ENCODE data around the gene PRSS12. TPM values are rescaled to one million over a fixed set of nuclear protein-coding genes. Genes with fewer than 3 reads are reported as not detected.

The PRSS12 gene
- total RNA-seq, 1 experiment from 2014 or later: 13.8 TPM

- no TSS peak for BruUV-seq (replicated peaks)
- Histone ChIP-seq H3K9me3 (ENCODE audit: control insufficient read depth in 1 of 2, insufficient read depth in 1 of 2, low read depth in 1 of 2, low read length in 2 of 2) (no peaks in the 10 kb centered on the region), H2AFZ (ENCODE audit: low read depth, low read length, poor library complexity, severe bottlenecking) (no peak overlapping the region), H3K36me3 (ENCODE audit: control insufficient read depth in 1 of 2, insufficient read depth in 2 of 2, low read length in 2 of 2) (no peaks in the 10 kb centered on the region), H3K9ac (ENCODE audit: low read length) (no peak overlapping the region), H3K4me3 (replicated peaks in 1 of 2; ENCODE audit: low read depth in 1 of 2, low read length in 2 of 2) (no peak overlapping the region), H3K27ac (ENCODE audit: low read depth, low read length) (no peak overlapping the region), H3K79me2 (ENCODE audit: insufficient read depth, low read length) (no peaks in the 10 kb centered on the region), H3K4me1 (ENCODE audit: control insufficient read depth in 1 of 2, insufficient read depth in 2 of 2, low read length in 2 of 2) (no peaks in the 10 kb centered on the region), H4K20me1 (ENCODE audit: insufficient read depth) (no peaks in the 10 kb centered on the region), H3K9me2 (ENCODE audit: insufficient read depth) (no peaks in the 10 kb centered on the region), H3K4me2 (ENCODE audit: low read length) (no peak overlapping the region), H3K27me3 (ENCODE audit: insufficient read depth, low read length) (no peaks in the 10 kb centered on the region)
- CTCF ChIA-PET: no interaction called here
- no peak for DNase-seq (ENCODE audit: low read depth, low spot score)
- ATAC-seq: no peak
- intact Hi-C loops (cut with micrococcal nuclease): no loop called here
- no peak for TF ChIP-seq CBX3 (IDR thresholded peaks at IDR 0.05; ENCODE audit: low read depth)
- TF ChIP-seq JUND (IDR thresholded peaks at IDR 0.05): no peak
- no peak for TF ChIP-seq YY1 (IDR thresholded peaks at IDR 0.05; ENCODE audit: extremely low read depth, insufficient replicate concordance, low read depth, low read length)
- TF ChIP-seq EZH2 (IDR thresholded peaks at IDR 0.05): no peak
- TF ChIP-seq, protein P1, sequence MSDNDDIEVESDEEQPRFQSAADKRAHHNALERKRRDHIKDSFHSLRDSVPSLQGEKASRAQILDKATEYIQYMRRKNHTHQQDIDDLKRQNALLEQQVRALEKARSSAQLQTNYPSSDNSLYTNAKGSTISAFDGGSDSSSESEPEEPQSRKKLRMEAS (IDR thresholded peaks at IDR 0.05): no peak
- no peak for TF ChIP-seq ATF3 (IDR thresholded peaks at IDR 0.05)
- TF ChIP-seq ZFX (IDR thresholded peaks at IDR 0.05): no peak
- TF ChIP-seq POLR2A (IDR thresholded peaks at IDR 0.05; ENCODE audit: borderline replicate concordance, extremely low read depth, insufficient read depth, insufficient read length): no peak
- no peak for TF ChIP-seq SP1 (IDR thresholded peaks at IDR 0.05; ENCODE audit: low read depth)
- TF ChIP-seq RAD21 (IDR thresholded peaks at IDR 0.05; ENCODE audit: low read depth): no peak
- no peak for TF ChIP-seq TCF7L2 (IDR thresholded peaks at IDR 0.05; ENCODE audit: borderline replicate concordance, extremely low read depth, insufficient read depth, insufficient read length)
- no peak for TF ChIP-seq ZBTB33 (IDR thresholded peaks at IDR 0.05; ENCODE audit: extremely low read depth, insufficient replicate concordance, low read length)
- no peak for TF ChIP-seq ZNF274 (IDR thresholded peaks at IDR 0.05; ENCODE audit: low read depth, low read length)
- RAD21 ChIA-PET (ENCODE audit: low non-redundant PET in 1 of 2, low total read pairs in 2 of 2, uncharacterized antibody in 2 of 2, unreplicated experiment in 2 of 2): no interaction called here
- POLR2A ChIA-PET: no interaction called here
Measured at GRCh38 chr4:118367361-118367760, 14.6 kb upstream of the PRSS12 start.
